H9 (cell line): Measurements from ENCODE around the gene TBC1D5. TPM values are rescaled to one million over a fixed set of nuclear protein-coding genes. Genes with fewer than 3 reads are reported as not detected.

ENCODE experiments used
- DNase-seq: peaks from one replicate; pipeline ENCODE4 v3.0.0-alpha.2; 2017
- H2AFZ ChIP-seq: one replicate; pipeline ENCODE4 v1.6.1; 2013; ENCODE audit warnings: mild to moderate bottlenecking, low read length, control low read depth, moderate library complexity
- H2AK5ac ChIP-seq: 2 replicates; pipeline ENCODE4 v1.6.1; 2013; ENCODE audit warnings: low read length, control low read depth, mixed read lengths; ENCODE audit not compliant: insufficient read length
- H2BK120ac ChIP-seq: one replicate; pipeline ENCODE4 v1.6.1; 2013; ENCODE audit warnings: low read depth, mild to moderate bottlenecking, low read length, control low read depth, inconsistent platforms; ENCODE audit not compliant: poor library complexity, severe bottlenecking
- H2BK12ac ChIP-seq: 2 replicates; pipeline ENCODE4 v1.6.1; 2013; ENCODE audit warnings: low read length, control low read depth, mixed read lengths, low read depth; ENCODE audit not compliant: insufficient read length
- H2BK15ac ChIP-seq: 2 replicates; pipeline ENCODE4 v1.6.1; 2013; ENCODE audit warnings: low read depth, low read length, control low read depth
- H2BK20ac ChIP-seq: one replicate; pipeline ENCODE4 v1.6.1; 2013; ENCODE audit warnings: low read depth, mild to moderate bottlenecking, low read length, control low read depth, inconsistent platforms; ENCODE audit not compliant: poor library complexity, severe bottlenecking
- H2BK5ac ChIP-seq: 2 replicates; pipeline ENCODE4 v1.6.1; 2013; ENCODE audit warnings: low read length, control low read depth, mixed read lengths; ENCODE audit not compliant: insufficient read length
- H3K14ac ChIP-seq: 2 replicates; pipeline ENCODE4 v1.6.1; 2013; ENCODE audit warnings: low read length, control low read depth; ENCODE audit not compliant: insufficient read depth
- H3K18ac ChIP-seq: 2 replicates; pipeline ENCODE4 v1.6.1; 2013; ENCODE audit warnings: low read depth, mild to moderate bottlenecking, mixed read lengths, low read length, control low read depth; ENCODE audit not compliant: insufficient read length
- H3K23ac ChIP-seq: 2 replicates; pipeline ENCODE4 v1.6.1; 2013; ENCODE audit warnings: low read length, control low read depth, mixed read lengths, low read depth; ENCODE audit not compliant: insufficient read length
- H3K23me2 ChIP-seq: 2 replicates; pipeline ENCODE4 v1.6.1; 2013; ENCODE audit warnings: low read depth, mild to moderate bottlenecking, mixed read lengths, low read length, control low read depth; ENCODE audit not compliant: insufficient read length, poor library complexity, severe bottlenecking
- H3K27ac ChIP-seq: 2 replicates; pipeline ENCODE4 v1.5.1; 2013; ENCODE audit warnings: low read length, control low read depth, mixed read lengths, low read depth; ENCODE audit not compliant: insufficient read length
- H3K27me3 ChIP-seq: 2 replicates; pipeline ENCODE4 v1.6.1; 2013; ENCODE audit warnings: low read length, control low read depth, inconsistent platforms; ENCODE audit not compliant: insufficient read depth
- H3K4ac ChIP-seq: 2 replicates; pipeline ENCODE4 v1.6.1; 2013; ENCODE audit warnings: low read depth, mild to moderate bottlenecking, control low read depth, inconsistent platforms, low read length, moderate library complexity
- H3K4me1 ChIP-seq: 2 replicates; pipeline ENCODE4 v1.6.1; 2013; ENCODE audit warnings: low read length, control low read depth, inconsistent platforms; ENCODE audit not compliant: insufficient read depth
- H3K4me2 ChIP-seq: 2 replicates; pipeline ENCODE4 v1.6.1; 2013; ENCODE audit warnings: low read length, control low read depth, mixed read lengths; ENCODE audit not compliant: insufficient read length, insufficient read depth
- H3K56ac ChIP-seq: 2 replicates; pipeline ENCODE4 v1.6.1; 2013; ENCODE audit warnings: low read depth, mild to moderate bottlenecking, mixed read lengths, low read length, control low read depth; ENCODE audit not compliant: insufficient read length
- H3K79me1 ChIP-seq: 2 replicates; pipeline ENCODE4 v1.6.1; 2013; ENCODE audit warnings: low read depth, mild to moderate bottlenecking, moderate library complexity, low read length, control low read depth, inconsistent platforms; ENCODE audit not compliant: insufficient read depth, poor library complexity, severe bottlenecking
- H3K79me2 ChIP-seq: 2 replicates; pipeline ENCODE4 v1.6.1; 2013; ENCODE audit warnings: low read length, control low read depth, inconsistent platforms; ENCODE audit not compliant: insufficient read depth
- H3K9ac ChIP-seq: 2 replicates; pipeline ENCODE4 v1.6.1; 2013; ENCODE audit warnings: low read length, control low read depth, mixed read lengths; ENCODE audit not compliant: insufficient read length; ENCODE audit errors: extremely low read depth
- H3K9me3 ChIP-seq: one replicate; pipeline ENCODE4 v1.6.1; 2013; ENCODE audit warnings: low read depth, low read length, inconsistent platforms; ENCODE audit not compliant: control insufficient read depth
- H3T11ph ChIP-seq: one replicate; pipeline ENCODE4 v1.6.1; 2013; ENCODE audit warnings: mild to moderate bottlenecking, low read length, control low read depth, inconsistent platforms
- H4K20me1 ChIP-seq: one replicate; pipeline ENCODE4 v1.6.1; 2013; ENCODE audit not compliant: control insufficient read depth, insufficient read length, insufficient read depth
- H4K5ac ChIP-seq: 2 replicates; pipeline ENCODE4 v1.6.1; 2013; ENCODE audit warnings: low read depth, mild to moderate bottlenecking, mixed read lengths, low read length, control low read depth; ENCODE audit not compliant: insufficient read length
- H4K8ac ChIP-seq: replicated peaks from 2 replicates; pipeline ENCODE4 v1.6.1; 2013; ENCODE audit warnings: low read length, control low read depth, mixed read lengths, low read depth; ENCODE audit not compliant: insufficient read length
- H4K91ac ChIP-seq: 2 replicates; pipeline ENCODE4 v1.6.1; 2013; ENCODE audit warnings: low read depth, mild to moderate bottlenecking, moderate library complexity, mixed read lengths, low read length, control low read depth; ENCODE audit not compliant: insufficient read length
- H3K27ac Mint-ChIP-seq, 3 experiments: 2 replicates in 2 of 3; 3 replicates in 1 of 3; pipeline ENCODE4 v1.8.0; 2020 to 2021; ENCODE audit warnings: mixed read lengths in 3 of 3, mild to moderate bottlenecking in 1 of 3, moderate library complexity in 1 of 3
- H3K27me3 Mint-ChIP-seq: 2 replicates; pipeline ENCODE4 v1.8.0; 2021; ENCODE audit warnings: low read depth, mild to moderate bottlenecking, moderate library complexity, mixed read lengths
- H3K36me3 Mint-ChIP-seq, 3 experiments: 2 replicates in 2 of 3; 3 replicates in 1 of 3; pipeline ENCODE4 v1.8.0; 2020 to 2021; ENCODE audit warnings: low read depth in 3 of 3, mixed read lengths in 3 of 3; ENCODE audit not compliant: insufficient read depth in 1 of 3
- H3K4me1 Mint-ChIP-seq, 2 experiments: 2 replicates each; pipeline ENCODE4 v1.8.0; 2020; ENCODE audit warnings: mixed read lengths in 2 of 2
- H3K4me3 Mint-ChIP-seq, 2 experiments: 2 replicates in 1 of 2; 3 replicates in 1 of 2; pipeline ENCODE4 v1.8.0; 2020 to 2021; ENCODE audit warnings: mild to moderate bottlenecking in 2 of 2, mixed read lengths in 2 of 2, moderate library complexity in 1 of 2
- H3K9me3 Mint-ChIP-seq, 2 experiments: 2 replicates in 1 of 2; 3 replicates in 1 of 2; pipeline ENCODE4 v1.8.0; 2020; ENCODE audit warnings: mild to moderate bottlenecking in 2 of 2, mixed read lengths in 2 of 2, moderate library complexity in 1 of 2
- CTCF ChIP-seq: fragments of 200-600 bp; sonication (generic); conservative IDR thresholded peaks from 3 replicates; pipeline ENCODE4 v1.8.0; 2021; ENCODE audit warnings: antibody characterized with exemption, mild to moderate bottlenecking
- WGBS: extraction: QIAGEN DNeasy Blood & Tissue Kit; methylation state at CpG from one replicate; pipeline ENCODE4 v1.1.7; 2013; ENCODE audit warnings: missing lambda C conversion rate, low lambda C conversion rate, mixed read lengths; ENCODE audit not compliant: insufficient read length; ENCODE audit errors: extremely low coverage; 5-methylcytosine and 5-hydroxymethylcytosine counted together
- total RNA-seq: library from RNA; stranded (reverse); gene quantifications from 2 replicates; pipeline ENCODE4 v1.2.1, GENCODE V29; 2021

Gene TBC1D5
- total RNA-seq, 1 experiment from 2014 or later = 25.0 TPM

GRCh38 chr3:17626395-17626794 lies 116.0 kb downstream of the TBC1D5 start:
- peak overlapping the region; percentile 46 to 84 (median 80); a peak in 6 of 7 replicates for H3K27ac Mint-ChIP-seq

More at GRCh38 chr3:17626395-17626794, 116.0 kb downstream of the TBC1D5 start:
- Histone ChIP-seq H3K79me2 (no peaks in the 10 kb centered on the region), H3T11ph (no peak overlapping the region), H3K4ac (no peak overlapping the region), H4K8ac (no peak overlapping the region), H3K4me1 (peaks cover 11% of the 10 kb centered on the region), H3K14ac (no peak overlapping the region), H4K20me1 (no peaks in the 10 kb centered on the region), H2BK120ac (no peak overlapping the region), H3K4me2 (no peak overlapping the region), H2AFZ (no peak overlapping the region), H3K23ac (no peak overlapping the region), H4K5ac (no peak overlapping the region), H3K18ac (no peak overlapping the region), H2BK5ac (no peak overlapping the region), H3K56ac (no peak overlapping the region), H3K9ac (no peak overlapping the region), H2BK12ac (no peak overlapping the region), H3K23me2 (no peaks in the 10 kb centered on the region), H2AK5ac (no peak overlapping the region), H2BK20ac (no peak overlapping the region), H2BK15ac (no peak overlapping the region), H3K27me3 (no peaks in the 10 kb centered on the region), H3K79me1 (no peaks in the 10 kb centered on the region), H4K91ac (no peak overlapping the region), H3K27ac (peak overlapping the region; percentile 39), H3K9me3 (no peaks in the 10 kb centered on the region)
- peaks cover 50% of the 10 kb centered on the region in 2 experiments for H3K4me1 Mint-ChIP-seq
- no peaks in the 10 kb centered on the region for H3K36me3 Mint-ChIP-seq
- H3K27me3 Mint-ChIP-seq = no peaks in the 10 kb centered on the region
- H3K9me3 Mint-ChIP-seq = no peaks in the 10 kb centered on the region
- no peak for TF ChIP-seq CTCF
- DNase-seq = no peak
- no peak overlapping the region for H3K4me3 Mint-ChIP-seq
- no CpG with 5 or more reads among the region's 1 CpG for WGBS
